CD4-positive, alpha-beta T cell treated with Interleukin-17A for 1 hour (primary cell): ENCODE measurements around the gene FAM241A.
"Not testable (repeated sequence)": the region's sequence is repeated elsewhere in the genome, so short reads cannot be mapped to it uniquely, and the experiment has no call there.

Source experiments
- DNase-seq: peaks from one replicate; pipeline ENCODE4 v3.0.0-alpha.2; 2020

The FAM241A gene

GRCh38 chr4:112140536-112140935 is 4.7 kb upstream of the FAM241A start:
- DNase-seq: no peak

- DNase-seq: no peak
Measured at GRCh38 chr4:112141366-112142138, 3.7 kb upstream of the FAM241A start.

- no peak for DNase-seq
Measured at GRCh38 chr4:112142182-112142581, 3.1 kb upstream of the FAM241A start.

DNA sequence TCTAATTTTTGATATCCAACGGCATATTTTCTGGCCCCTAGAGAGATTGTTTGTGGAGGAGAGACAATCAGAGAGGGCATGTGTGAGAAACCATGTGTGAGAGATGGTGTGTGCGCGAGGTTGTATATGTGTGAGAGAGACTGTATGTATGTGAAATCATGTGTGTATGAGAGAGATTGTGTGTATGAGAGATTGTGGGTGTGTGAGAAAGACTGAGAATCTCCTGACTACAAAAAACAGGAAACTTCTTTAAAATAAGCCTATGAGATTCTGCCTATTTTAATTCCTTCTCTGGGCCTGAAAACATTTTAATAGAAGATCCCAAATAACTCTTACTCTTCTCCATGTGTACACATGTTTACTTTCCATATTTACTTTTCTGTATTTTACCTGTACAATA is 1.5 kb upstream of the FAM241A start:
- no peak for DNase-seq

DNA sequence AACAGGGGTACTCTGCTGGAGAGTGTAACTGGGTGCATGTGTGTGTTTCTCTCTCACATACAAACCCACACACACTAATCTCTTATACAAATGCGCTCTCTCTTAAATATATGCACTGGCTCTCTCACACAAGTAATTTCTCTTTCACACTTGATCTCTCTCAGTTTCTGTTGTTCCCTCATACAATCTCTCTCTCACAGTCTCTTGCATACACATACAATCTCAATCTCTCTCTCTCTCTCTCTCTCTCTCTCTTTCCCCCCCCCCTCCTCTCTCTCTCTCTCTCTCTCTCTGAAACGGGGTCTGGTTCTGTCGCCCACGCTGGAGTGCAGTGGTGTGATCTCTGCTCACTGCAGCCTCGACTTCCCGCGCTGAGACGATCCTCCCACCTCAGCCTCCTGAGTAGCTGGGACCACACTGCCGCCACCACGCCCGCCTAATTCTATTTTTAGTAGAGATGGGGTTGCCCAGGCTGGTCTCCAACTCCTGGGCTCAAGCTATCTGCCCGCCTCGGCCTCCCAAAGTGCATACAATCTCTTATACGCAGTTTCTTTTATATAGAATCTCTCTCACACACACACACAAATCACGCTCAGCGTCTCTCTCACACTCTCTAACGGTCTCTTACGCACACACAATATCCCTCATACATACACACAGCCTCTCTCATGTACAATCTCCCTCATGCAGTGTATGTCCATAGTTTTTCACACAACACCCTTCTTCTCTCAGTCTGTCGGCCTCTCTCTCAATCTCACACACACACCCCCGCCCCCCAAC is 518 bp upstream of the FAM241A start:
- DNase-seq: no peak

DNA sequence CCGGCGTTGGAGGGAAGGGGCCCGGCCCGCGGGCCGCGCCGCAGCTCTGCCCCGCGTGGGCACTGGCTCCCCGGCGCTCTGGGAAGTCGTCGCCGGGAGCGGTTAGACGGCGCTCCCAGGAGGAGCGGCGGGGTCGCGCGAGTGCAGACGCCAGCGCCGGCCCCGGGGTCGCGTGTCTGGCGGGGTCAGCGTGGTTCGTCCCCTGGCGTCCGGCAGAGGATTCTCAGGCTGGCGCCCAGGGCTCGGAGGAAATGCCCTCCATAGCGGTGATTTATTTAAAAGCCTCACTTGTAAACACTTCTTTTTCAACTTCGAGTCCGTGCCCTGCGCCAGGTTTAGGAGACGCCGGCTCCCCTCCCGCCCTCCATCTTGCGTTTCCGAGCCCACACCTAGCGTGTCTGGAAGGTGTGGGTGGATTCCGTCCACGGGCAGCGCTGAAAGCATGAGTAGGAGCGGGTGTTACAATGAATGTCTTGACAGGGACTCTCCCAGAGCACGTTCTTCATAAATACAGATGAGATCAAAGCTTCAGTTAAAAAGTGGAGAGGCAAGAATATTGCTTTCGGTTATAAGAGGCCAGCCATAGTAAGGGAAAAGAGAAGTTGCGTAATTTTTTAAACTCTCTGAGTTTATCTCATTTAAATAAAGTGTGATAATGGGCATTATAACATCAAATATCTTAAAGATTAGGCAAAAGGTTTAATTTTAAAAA is 692 bp downstream of the FAM241A start:
- DNase-seq: peak; percentile 79

GRCh38 chr4:112146502-112146813 is 1.2 kb downstream of the FAM241A start:
- DNase-seq: no peak

GRCh38 chr4:112147697-112148096 is 2.4 kb downstream of the FAM241A start:
- DNase-seq: no peak

DNA sequence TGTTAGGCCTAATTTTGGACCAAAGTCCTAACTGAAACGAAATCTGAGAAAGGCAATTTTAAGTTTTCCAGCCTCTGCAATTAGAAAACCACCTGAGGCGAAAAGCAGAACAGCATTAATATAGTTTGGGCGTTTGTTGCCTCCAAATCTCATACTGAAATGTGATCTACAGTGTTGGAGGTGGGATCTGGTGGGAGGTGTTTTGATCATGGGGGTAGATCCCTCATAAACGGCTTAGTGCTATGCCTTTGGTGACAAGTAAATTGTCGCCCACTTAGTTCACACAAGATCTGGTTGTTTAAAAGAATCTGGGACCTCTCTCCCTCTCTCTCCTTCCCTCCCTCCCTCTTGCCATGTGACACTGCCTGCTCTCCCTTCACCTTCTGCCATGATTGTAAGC is 5.7 kb downstream of the FAM241A start:
- DNase-seq: no peak

GRCh38 chr4:112152521-112152920 is 7.3 kb downstream of the FAM241A start:
- no peak for DNase-seq

- no peak for DNase-seq
Measured at GRCh38 chr4:112153211-112153791, 8.0 kb downstream of the FAM241A start.

DNA sequence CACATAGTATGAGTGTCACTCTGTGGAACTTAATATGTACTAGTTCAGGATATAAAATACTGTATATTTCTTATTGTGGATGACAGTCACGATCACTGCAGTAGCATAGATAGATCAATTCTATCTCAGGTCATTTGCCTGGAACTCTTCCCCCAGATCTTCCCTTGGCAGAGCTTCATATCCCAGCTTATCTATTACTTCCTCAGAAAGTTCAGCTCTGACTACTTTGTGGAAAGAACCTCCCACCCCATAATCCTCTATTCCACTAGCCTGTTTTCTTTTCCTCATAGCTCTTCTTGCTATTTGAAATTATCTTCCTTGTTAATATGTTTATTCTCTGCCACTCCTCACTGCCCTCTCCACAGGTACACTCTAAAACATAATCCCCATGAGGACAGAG is 10.9 kb downstream of the FAM241A start:
- DNase-seq: no peak

DNA sequence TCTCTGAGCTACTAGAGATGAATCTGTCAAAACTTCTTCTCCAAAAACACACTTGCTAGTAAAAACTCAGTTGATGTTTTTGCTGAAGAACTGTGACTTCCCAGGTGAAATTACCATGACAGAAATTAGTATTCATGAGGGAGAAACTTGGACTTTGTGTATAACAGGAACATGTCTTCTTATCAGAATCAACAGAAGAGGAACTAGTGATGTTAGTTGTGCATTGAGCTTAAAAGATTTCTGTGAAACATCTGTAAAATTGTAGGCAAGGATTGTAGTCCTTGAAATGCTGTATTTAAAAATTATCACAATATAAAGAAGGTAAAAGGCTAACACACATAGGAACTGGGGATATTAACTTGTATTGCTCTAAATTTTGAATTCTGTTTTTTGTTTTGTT is 11.3 kb downstream of the FAM241A start:
- no peak for DNase-seq

DNA sequence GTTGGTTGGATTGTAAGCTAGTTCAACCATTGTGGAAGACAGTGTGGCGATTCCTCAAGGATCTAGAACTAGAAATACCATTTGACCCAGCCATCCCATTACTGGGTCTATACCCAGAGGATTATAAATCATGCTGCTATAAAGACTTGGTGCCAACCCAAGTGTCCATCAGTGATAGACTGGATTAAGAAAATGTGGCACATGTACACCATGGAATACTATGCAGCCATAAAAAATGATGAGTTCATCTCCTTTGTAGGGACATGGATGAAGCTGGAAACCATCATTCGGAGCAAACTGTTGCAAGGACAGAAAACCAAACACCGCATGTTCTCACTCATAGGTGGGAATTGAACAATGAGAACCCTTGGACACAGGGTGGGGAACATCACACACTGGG is 18.5 kb downstream of the FAM241A start:
- DNase-seq: not testable (repeated sequence)

DNA sequence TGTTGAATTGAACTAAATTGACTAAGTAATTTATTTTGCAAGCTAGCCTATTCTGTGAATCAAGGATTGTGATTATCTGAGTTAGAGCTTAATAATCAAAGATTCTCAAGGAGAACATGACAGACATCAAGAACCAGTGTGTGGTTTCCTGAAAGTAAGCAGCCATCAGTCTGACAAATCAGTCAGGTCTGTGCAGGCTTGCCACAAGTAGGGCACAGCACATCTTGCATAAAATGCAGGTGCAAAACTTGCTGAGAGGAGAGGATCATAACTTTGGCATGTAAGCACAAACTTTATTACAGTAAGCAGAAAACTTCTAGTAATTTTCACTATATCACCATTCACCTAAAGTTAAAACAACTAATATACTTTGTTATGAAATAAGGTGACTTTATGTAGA is 22.5 kb downstream of the FAM241A start:
- DNase-seq: peak; percentile 50

DNA sequence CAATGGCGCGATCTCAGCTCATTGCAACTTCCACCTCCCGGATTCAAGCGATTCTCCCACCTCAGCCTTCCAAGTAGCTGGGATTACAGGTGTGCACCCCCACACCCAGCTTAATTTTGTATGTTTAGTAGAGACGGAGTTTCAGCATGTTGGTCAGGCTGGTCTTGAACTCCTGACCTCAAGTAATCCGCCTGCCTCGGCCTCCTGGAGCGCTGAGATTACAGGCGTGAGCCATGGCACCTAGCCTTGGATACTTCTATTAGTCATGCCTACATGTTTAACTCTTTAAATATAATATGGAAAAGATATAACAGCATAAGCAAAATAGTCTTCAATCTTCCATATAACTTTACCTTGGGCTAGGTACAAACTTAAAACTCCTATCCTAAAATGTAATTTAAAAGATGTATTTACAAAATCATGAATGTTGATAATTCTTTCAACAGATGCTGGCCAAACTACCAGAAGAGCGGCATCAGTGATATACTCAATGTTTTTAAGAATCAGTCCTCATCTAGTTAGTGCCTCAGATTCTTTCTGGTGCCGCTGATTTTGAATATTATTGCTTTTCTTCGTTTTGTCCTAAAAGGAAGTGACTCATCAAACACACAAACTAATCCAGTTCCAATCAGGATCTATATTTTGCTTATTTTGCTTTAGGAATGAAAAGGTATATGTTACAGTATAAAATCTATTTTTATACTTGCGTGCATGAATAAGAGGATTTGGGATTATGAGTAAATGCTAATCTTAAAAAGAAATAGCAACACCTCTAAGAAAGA is 23.7 kb downstream of the FAM241A start:
- DNase-seq: no peak

- DNase-seq: no peak
Measured at GRCh38 chr4:112170451-112170993, 25.3 kb downstream of the FAM241A start.

DNA sequence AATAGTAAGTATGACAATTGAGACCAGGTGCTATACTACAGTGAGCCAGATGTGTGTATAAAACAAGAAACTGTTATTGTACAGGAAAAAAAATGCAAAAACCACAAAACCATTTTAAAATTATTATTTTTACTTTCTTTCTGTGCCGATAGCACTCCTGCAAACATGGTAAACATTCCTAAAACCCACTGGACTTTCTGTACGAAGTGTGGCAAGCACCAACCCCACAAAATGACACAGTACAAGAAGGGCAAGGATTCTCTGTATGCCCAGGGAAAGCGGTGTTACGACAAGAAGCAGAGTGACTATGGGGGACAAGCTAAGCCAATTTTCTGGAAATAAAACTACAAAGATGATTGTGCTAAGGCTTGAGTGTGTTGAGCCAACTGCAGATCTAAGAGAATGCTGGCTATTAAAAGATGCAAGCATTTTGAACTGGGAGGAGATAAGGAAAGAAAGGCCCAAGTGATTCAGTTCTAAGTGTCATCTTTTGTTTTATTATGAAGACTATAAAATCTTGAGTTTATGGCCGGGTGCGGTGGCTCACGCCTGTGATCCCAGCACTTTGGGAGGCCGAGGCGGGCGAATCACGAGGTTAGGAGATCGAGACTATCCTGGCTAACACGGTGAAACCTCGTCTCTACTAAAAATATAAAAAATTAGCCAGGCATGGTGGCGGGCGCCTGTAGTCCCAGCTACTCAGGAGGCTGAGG is 26.0 kb downstream of the FAM241A start:
- not testable (repeated sequence) for DNase-seq

- peak; percentile 21 for DNase-seq
Measured at GRCh38 chr4:112172180-112172579, 26.9 kb downstream of the FAM241A start.

DNA sequence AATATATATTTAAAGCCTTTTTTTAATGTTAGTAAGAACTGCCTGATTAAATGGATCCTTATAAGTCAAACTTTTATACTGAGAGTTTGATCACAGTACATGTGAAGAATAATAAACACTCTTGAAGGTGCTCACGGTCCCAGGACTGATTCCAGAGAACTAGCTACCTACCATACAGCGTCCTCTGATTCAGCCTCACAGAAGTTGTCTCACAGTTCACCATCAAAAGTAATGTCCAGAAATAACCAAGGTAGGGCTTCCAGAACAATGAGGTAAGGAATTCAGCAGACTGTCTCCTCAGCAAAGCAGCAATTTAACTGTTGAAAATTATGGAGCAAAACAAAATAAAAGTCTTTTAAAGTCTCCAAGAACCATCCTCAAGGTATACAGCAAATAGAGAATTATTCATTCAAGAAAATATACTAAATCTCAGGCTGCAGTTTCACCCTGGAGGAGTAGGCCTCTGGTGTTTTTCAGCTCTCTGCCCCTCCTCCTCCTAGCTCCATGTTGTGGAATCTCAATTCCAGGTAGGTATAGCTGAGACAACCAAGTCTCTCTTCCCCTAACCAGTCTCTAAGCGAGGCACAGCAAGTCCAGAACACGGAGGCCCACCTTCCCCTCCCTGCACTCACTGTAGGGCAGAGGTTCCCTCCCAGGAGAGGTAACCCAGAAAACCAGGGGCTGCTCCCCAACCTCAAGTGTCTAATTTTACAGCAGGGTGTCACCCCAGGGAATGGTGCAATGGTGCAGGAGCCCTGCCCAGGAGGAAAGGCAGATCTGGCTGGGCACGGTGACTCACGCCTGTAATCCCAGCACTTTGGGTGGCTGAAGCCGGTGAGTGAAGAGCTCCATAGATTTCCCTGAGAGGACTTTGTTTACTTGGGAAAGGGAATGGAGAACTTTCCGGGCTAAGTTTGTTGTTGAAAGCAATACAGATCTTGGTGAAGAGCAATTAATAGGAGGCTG is 28.6 kb downstream of the FAM241A start:
- no peak for DNase-seq
